OCI-LY1 (cell line): ENCODE data around the gene MKRN2.

Source experiments
- H2AFZ ChIP-seq: fragments of 200-600 bp; sonication (generic), shearing (Covaris generic); 2 replicates; pipeline ENCODE4 v1.6.0; 2014; ENCODE audit warnings: antibody characterized with exemption, mild to moderate bottlenecking, low read length
- H3F3A ChIP-seq: fragments of 200-600 bp; sonication (generic), shearing (Covaris generic); 2 replicates; pipeline ENCODE4 v1.6.0; 2014; ENCODE audit warnings: mild to moderate bottlenecking, antibody characterized with exemption, low read length, moderate library complexity; ENCODE audit not compliant: insufficient read depth
- H3K27ac ChIP-seq: fragments of 200-600 bp; sonication (generic); 2 replicates; pipeline ENCODE4 v1.5.1; 2014; ENCODE audit warnings: low read length, mixed run types, mild to moderate bottlenecking, low read depth; ENCODE audit not compliant: poor library complexity, severe bottlenecking
- H3K27me3 ChIP-seq: fragments of 200-600 bp; sonication (generic); 2 replicates; pipeline ENCODE4 v1.6.0; 2014; ENCODE audit warnings: antibody characterized with exemption, mild to moderate bottlenecking, low read length, moderate library complexity; ENCODE audit not compliant: insufficient read depth
- H3K36me3 ChIP-seq: fragments of 200-600 bp; sonication (generic); 2 replicates; pipeline ENCODE4 v1.6.1; 2014; ENCODE audit warnings: mild to moderate bottlenecking, antibody characterized with exemption, low read length, moderate library complexity, mixed read lengths; ENCODE audit not compliant: insufficient read depth
- H3K4me1 ChIP-seq: fragments of 200-600 bp; sonication (generic); 2 replicates; pipeline ENCODE4 v1.5.1; 2014; ENCODE audit warnings: mild to moderate bottlenecking, low read length, moderate library complexity; ENCODE audit not compliant: insufficient read depth, severe bottlenecking
- H3K4me2 ChIP-seq: fragments of 200-600 bp; sonication (generic), shearing (Covaris generic); 2 replicates; pipeline ENCODE4 v1.6.1; 2014; ENCODE audit warnings: low read length
- H3K4me3 ChIP-seq: fragments of 200-600 bp; sonication (generic); 2 replicates; pipeline ENCODE4 v1.5.1; 2014; ENCODE audit warnings: low read length, low read depth, mild to moderate bottlenecking, mixed read lengths; ENCODE audit not compliant: poor library complexity, severe bottlenecking
- H3K79me2 ChIP-seq: fragments of 200-600 bp; shearing (Covaris generic); 2 replicates; pipeline ENCODE4 v1.6.1; 2016; ENCODE audit warnings: mixed run types, low read length, mixed read lengths; ENCODE audit not compliant: insufficient read depth
- H3K9ac ChIP-seq: fragments of 200-600 bp; sonication (generic), shearing (Covaris generic); 2 replicates; pipeline ENCODE4 v1.6.1; 2014; ENCODE audit warnings: mild to moderate bottlenecking, low read length, mixed read lengths
- H3K9me2 ChIP-seq: fragments of 200-600 bp; sonication (generic), shearing (Covaris generic); 2 replicates; pipeline ENCODE4 v1.6.1; 2014; ENCODE audit warnings: low read depth, mild to moderate bottlenecking, low read length, mixed read lengths
- H3K9me3 ChIP-seq: fragments of 200-600 bp; shearing (Covaris generic); 2 replicates; pipeline ENCODE4 v1.6.1; 2014; ENCODE audit warnings: low read length, mixed read lengths
- H4K20me1 ChIP-seq: fragments of 200-600 bp; sonication (generic), shearing (Covaris generic); 2 replicates; pipeline ENCODE4 v1.6.0; 2016; ENCODE audit warnings: mild to moderate bottlenecking, low read length; ENCODE audit not compliant: insufficient read depth
- CTCF ChIP-seq: fragments of 200-600 bp; sonication (generic), shearing (Covaris generic); IDR thresholded peaks from 2 replicates; pipeline ENCODE4 v1.5.1; 2017; ENCODE audit warnings: mild to moderate bottlenecking, antibody characterized with exemption, low read length, moderate library complexity, mixed read lengths
- EZH2 ChIP-seq: fragments of 200-600 bp; sonication (generic), shearing (Covaris generic); IDR thresholded peaks from 2 replicates; pipeline ENCODE4 v1.8.0; 2017; ENCODE audit warnings: borderline replicate concordance, mixed run types, mild to moderate bottlenecking, antibody characterized with exemption, low read length, moderate library complexity, mixed read lengths

MKRN2 gene

GRCh38 chr3:12553921-12554391 is 2.9 kb upstream of the MKRN2 start:
- H3K9me3 ChIP-seq: no peaks in the 10 kb centered on the region
- H3K4me3 ChIP-seq: peak overlapping the region; percentile 57
- no peaks in the 10 kb centered on the region for H4K20me1 ChIP-seq
- no peaks in the 10 kb centered on the region for H3K27me3 ChIP-seq
- H3K36me3 ChIP-seq: no peaks in the 10 kb centered on the region
- peak overlapping the region; percentile 10; the same call in 1 of the 2 replicates for H2AFZ ChIP-seq
- peak overlapping the region; percentile 63 for H3K4me2 ChIP-seq
- TF ChIP-seq CTCF (no peak), EZH2 (no peak)
- no peak overlapping the region for H3K27ac ChIP-seq
- peak overlapping the region; percentile 39 for H3K9ac ChIP-seq
- no peaks in the 10 kb centered on the region for H3K9me2 ChIP-seq
- no peaks in the 10 kb centered on the region for H3F3A ChIP-seq
- H3K4me1 ChIP-seq: peaks cover 27% of the 10 kb centered on the region
- H3K79me2 ChIP-seq: peaks cover 17% of the 10 kb centered on the region

DNA sequence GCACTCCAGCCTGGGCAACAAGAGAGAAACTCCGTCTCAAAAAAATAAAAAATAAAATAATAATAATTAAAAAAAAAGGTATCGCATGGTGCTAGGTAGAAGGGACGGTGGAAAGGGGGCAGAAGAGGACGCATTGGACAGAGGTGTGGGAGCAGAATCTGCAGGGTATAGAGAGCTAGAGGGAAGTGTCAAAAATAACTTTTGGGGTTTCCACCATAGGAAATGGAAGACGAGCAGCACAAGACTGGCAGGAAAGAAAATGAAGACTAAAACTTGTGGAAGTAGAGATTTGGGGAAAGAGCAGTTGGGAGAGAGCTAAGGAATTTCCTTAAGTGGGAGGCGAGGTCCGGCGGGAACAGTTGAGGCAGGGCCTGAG is 585 bp upstream of the MKRN2 start:
- peaks cover 51% of the 10 kb centered on the region for H3K4me1 ChIP-seq
- H3K9me3 ChIP-seq: no peaks in the 10 kb centered on the region
- no peak overlapping the region for H3K27ac ChIP-seq
- H3K4me3 ChIP-seq: peak overlapping the region; percentile 82
- TF ChIP-seq CTCF (no peak), EZH2 (no peak)
- no peaks in the 10 kb centered on the region for H3K36me3 ChIP-seq
- no peaks in the 10 kb centered on the region for H3K9me2 ChIP-seq
- peak overlapping the region; percentile 98 for H2AFZ ChIP-seq
- peak overlapping the region; percentile 82 for H3K9ac ChIP-seq
- H4K20me1 ChIP-seq: no peaks in the 10 kb centered on the region
- H3K4me2 ChIP-seq: peak overlapping the region; percentile 100
- H3K79me2 ChIP-seq: peaks cover 40% of the 10 kb centered on the region
- H3K27me3 ChIP-seq: no peaks in the 10 kb centered on the region
- no peaks in the 10 kb centered on the region for H3F3A ChIP-seq

DNA sequence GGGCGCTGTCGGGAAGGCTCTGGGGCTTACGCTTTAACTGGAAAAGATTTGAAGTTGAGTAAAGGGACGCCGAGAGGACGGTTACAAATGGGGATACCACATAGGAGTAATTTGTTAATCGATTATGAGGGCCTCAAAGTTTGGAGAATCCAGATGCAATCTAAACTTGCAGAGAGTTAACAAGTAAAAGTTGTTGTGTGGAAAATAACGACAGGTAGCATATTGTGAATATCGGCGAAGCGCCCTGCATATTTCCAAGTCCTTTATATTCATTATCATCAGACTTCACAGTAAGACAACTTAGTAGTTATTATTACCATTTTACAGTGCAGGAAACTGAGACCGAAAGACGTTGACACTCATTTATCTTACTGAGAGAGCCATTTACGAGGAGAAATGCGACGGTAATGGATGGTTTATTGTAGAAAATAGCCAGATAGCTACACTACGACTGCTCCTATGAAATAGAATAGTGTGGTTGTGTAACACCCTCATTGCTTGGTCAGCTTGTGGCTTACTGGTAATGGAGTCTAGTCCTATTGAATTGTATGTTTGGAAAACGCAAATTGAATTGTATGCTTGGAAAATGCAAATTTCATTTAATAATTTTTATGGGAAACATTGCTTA is 700 bp downstream of the MKRN2 start:
- Histone ChIP-seq H4K20me1 (no peaks in the 10 kb centered on the region), H3K36me3 (no peaks in the 10 kb centered on the region), H3K4me1 (peaks cover 53% of the 10 kb centered on the region), H3K4me3 (peak overlapping the region; percentile 82), H3K9me2 (no peaks in the 10 kb centered on the region), H3K4me2 (peak overlapping the region; percentile 89), H3K79me2 (peaks cover 52% of the 10 kb centered on the region), H3K27ac (peak overlapping the region; percentile 16), H3F3A (no peaks in the 10 kb centered on the region), H2AFZ (no peak overlapping the region), H3K9ac (peak overlapping the region; percentile 82), H3K9me3 (no peaks in the 10 kb centered on the region), H3K27me3 (no peaks in the 10 kb centered on the region)
- TF ChIP-seq EZH2 (no peak), CTCF (no peak)
